Fibroblast of the aortic adventitia (primary cell): ENCODE data around the gene LRRC3C. TPM values are rescaled to one million over a fixed set of nuclear protein-coding genes. Genes with fewer than 3 reads are reported as not detected.

Source experiments
- DNase-seq: peaks from one replicate; pipeline ENCODE4 v3.0.0-alpha.2; 2010; ENCODE audit warnings: low read depth
- H3K4me3 ChIP-seq: 2 replicates; pipeline ENCODE4 v1.5.1; 2011; ENCODE audit warnings: low read depth, mild to moderate bottlenecking, control low read depth, low read length, moderate library complexity
- total RNA-seq: library from RNA; depleted of rRNA; stranded (reverse); fragments of >200 nt; gene quantifications from 2 replicates; pipeline ENCODE4 v1.2.3, GENCODE V29; 2012; ENCODE audit warnings: low replicate concordance
- TF ChIP-seq, protein P1 (sequence below): IDR thresholded peaks from 2 replicates; pipeline ENCODE4 v1.5.1; 2011; ENCODE audit warnings: mild to moderate bottlenecking, low read length, control low read depth, inconsistent platforms; ENCODE audit not compliant: insufficient read depth

The LRRC3C gene
- total RNA-seq, 1 donor, result not detected

DNA sequence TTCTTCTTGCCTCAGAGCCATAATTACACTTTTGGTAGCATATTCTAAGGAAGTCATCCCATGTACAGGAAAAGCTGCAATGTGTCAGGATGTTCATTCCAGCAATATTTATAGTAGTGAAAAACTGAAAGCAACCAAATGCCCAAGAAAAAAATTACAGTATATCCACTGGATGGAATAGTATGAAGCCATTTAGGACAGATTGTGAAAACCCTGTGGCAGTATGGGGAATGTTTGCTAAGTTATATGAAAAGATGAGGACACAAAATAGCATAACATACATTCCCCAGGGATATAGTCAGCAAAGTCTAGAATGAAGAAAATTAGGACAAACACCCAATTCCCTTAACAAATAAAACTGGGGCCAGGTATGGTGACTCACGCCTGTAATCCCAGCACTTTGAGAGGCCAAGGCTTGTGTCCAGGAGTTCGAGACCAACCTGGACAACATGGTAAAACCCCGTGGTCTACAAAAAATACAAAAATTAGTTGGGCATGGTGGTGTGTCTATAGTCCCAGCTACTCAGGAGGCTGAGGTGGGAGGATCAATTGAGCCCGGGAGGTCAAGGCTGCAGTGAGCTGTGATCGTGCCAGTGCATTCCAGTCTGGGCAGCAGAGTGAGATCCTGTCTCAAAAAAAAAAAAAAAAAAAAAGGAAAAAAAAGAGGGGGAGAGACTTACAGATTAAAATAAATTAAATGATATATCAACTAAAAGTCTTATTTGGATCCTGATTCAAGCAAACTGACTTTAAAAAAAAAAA is 2.3 kb downstream of the LRRC3C start:
- peak; percentile 89 for DNase-seq
- TF ChIP-seq, protein P1, sequence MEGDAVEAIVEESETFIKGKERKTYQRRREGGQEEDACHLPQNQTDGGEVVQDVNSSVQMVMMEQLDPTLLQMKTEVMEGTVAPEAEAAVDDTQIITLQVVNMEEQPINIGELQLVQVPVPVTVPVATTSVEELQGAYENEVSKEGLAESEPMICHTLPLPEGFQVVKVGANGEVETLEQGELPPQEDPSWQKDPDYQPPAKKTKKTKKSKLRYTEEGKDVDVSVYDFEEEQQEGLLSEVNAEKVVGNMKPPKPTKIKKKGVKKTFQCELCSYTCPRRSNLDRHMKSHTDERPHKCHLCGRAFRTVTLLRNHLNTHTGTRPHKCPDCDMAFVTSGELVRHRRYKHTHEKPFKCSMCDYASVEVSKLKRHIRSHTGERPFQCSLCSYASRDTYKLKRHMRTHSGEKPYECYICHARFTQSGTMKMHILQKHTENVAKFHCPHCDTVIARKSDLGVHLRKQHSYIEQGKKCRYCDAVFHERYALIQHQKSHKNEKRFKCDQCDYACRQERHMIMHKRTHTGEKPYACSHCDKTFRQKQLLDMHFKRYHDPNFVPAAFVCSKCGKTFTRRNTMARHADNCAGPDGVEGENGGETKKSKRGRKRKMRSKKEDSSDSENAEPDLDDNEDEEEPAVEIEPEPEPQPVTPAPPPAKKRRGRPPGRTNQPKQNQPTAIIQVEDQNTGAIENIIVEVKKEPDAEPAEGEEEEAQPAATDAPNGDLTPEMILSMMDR, result no peak
- no peak overlapping the region for H3K4me3 ChIP-seq

DNA sequence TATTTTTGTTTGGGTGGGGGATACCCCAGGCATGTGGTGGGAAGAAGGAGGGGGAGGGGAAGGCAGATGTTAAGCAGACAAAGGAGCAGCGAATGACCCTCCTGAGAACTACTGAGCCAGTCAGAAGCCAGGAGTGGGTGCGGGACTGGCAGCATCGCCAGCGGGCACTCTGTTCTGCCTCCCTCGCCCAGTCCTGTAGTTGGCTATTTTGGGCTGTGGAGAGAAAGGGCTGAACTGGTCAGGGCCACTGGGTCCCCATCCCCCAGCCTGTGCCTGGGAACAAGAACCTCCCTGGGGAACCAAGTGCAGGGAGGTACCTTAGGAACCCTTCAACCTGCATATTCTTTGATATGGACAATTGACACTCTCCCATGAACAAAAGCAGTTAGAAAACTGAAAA is 6.4 kb downstream of the LRRC3C start:
- no peak for DNase-seq

DNA sequence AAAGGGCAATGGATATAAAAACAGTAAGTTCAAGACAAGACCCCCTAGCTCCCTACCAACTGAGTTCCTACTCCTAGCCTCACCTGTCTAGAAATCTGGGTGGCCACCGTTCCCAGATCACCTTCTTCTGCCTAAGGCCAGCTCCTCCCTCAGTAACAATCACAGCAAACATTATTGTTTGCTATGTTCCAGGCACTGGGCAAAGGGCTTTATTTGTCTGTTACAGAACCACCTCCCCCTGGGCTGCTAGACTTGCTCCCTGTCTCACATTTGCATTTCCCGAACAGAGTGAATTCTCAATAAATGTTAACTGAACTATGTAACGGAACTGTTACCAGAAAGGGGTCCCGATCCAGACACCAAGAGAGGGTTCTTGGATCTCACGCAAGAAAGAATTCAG is 6.8 kb downstream of the LRRC3C start:
- no peak for DNase-seq
- TF ChIP-seq, protein P1, result no peak

More for the DNA sequence above, 6.4 kb downstream of the LRRC3C start:
- no peak overlapping the region for H3K4me3 ChIP-seq
- TF ChIP-seq, protein P1, result no peak

DNA sequence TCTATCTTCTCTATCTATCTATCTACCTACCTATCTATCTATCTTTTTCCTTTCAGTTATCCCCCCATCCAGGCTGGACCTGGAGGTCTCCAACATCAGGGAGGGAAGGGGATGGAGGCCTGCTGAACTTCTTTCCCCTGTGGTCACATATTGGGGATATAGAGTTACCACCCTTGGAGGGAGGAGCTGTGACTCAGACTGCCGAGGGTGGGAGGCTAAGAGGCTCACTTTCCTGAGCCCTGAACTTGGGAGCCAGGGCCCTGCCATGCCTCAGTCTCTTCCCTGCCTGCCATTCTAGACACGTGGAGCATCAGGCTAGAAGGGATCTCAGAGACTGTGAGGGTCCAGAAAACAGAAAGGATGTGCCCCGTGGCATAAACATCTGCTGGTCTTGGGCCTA is 8.4 kb downstream of the LRRC3C start:
- no peak for DNase-seq
- TF ChIP-seq, protein P1, result no peak

More for the DNA sequence above, 6.8 kb downstream of the LRRC3C start:
- H3K4me3 ChIP-seq, result no peak overlapping the region

DNA sequence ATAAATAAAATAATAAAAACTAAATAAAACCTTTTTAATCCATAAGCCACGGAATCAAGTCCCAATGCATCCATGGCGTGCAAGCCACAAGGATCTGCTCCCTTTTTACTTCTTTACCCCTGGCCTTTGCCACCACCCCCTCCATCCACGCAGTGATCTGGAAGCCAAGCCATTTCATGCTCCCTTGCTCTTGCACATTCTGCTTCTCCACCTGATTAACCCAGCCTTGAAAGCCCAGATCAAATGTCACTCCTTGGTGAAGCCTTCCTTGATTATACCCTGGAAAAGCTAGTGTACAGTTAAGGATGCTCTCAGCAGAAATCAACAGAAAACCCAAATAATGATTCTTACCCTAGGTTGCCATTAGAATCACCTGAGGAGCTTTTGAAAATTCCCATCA is 9.9 kb downstream of the LRRC3C start:
- no peak overlapping the region for H3K4me3 ChIP-seq
- no peak for DNase-seq
- TF ChIP-seq, protein P1, result no peak

More for the DNA sequence above, 8.4 kb downstream of the LRRC3C start:
- no peak overlapping the region for H3K4me3 ChIP-seq

DNA sequence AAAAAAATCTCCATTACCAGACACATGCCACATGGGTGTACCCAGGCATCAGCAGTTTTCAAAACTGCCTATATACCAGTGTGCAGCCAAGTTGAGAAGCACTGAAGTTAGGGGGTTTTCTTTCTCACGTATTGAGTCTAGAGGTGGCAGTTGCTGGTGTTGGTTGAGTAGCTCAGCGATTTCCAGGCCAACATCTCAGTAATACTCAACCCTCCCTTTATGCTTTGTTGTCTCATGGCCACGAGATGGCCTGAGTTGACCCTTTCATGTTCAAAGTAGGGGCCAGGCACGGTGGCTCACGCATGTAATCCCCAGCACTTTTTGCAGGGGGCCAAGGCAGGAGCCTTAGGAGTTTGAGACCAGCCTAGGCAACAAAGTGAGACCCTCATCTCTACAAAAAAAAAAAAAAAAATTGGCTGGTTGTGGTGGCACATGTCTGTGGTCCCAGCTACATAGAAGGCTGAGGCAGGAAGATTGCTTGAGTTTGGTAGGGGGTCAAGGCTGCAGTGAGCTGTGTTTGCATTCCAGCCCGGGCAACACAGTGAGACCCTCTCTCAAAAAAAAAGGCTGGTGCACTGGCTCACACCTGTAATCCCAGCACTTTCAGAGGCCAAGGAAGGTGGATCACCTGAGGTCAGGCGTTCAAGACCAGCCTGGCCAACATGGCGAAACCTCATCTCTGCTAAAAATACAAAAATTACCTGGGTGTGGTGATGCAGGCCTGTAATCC is 10.8 kb downstream of the LRRC3C start:
- TF ChIP-seq, protein P1, result no peak
- no peak for DNase-seq
- H3K4me3 ChIP-seq, result no peak overlapping the region
